ENCODE measurements around the gene REV3L.
A peak's percentile ranks its signal among the peaks of the same experiment; 100 is the strongest.
"Not testable (repeated sequence)": the region's sequence is repeated elsewhere in the genome, so short reads cannot be mapped to it uniquely, and the experiment has no call there.

Gene REV3L

GRCh38 chr6:111300938-111301800 is 181.8 kb downstream of the REV3L start:
- not testable (repeated sequence) for DNase-seq (ENCODE audit: low read depth in 2 of 2)

GRCh38 chr6:111297776-111298175 is 185.2 kb downstream of the REV3L start:
- no peak for DNase-seq (ENCODE audit: low read depth in 2 of 2)

- no peak for DNase-seq (ENCODE audit: low read depth in 2 of 2)
Measured at GRCh38 chr6:111294374-111294967, 188.5 kb downstream of the REV3L start.

GRCh38 chr6:111291336-111292259 is 191.4 kb downstream of the REV3L start:
- DNase-seq (ENCODE audit: low read depth in 2 of 2), result no peak

GRCh38 chr6:111290689-111291335 is 192.2 kb downstream of the REV3L start:
- peak; percentile 5 to 7 for DNase-seq (ENCODE audit: low read depth in 2 of 2)

- DNase-seq (ENCODE audit: low read depth in 2 of 2), result not testable (repeated sequence)
Measured at GRCh38 chr6:111284356-111284755, 198.7 kb downstream of the REV3L start.

GRCh38 chr6:111283707-111284106 is 199.3 kb downstream of the REV3L start:
- DNase-seq (ENCODE audit: low read depth in 2 of 2), result no peak

- no peak for DNase-seq (ENCODE audit: low read depth in 2 of 2)
Measured at GRCh38 chr6:111282515-111282914, 200.5 kb downstream of the REV3L start.

- no peak for DNase-seq (ENCODE audit: low read depth in 2 of 2)
Measured at GRCh38 chr6:111280445-111280955, 202.5 kb downstream of the REV3L start.

GRCh38 chr6:111278731-111279130 is 204.3 kb downstream of the REV3L start:
- DNase-seq (ENCODE audit: low read depth in 2 of 2), result no peak

- DNase-seq (ENCODE audit: low read depth in 2 of 2), result no peak
Measured at GRCh38 chr6:111277819-111278218, 205.2 kb downstream of the REV3L start.

GRCh38 chr6:111276736-111277135 is 206.3 kb downstream of the REV3L start:
- DNase-seq (ENCODE audit: low read depth in 2 of 2), result no peak

GRCh38 chr6:111276335-111276734 is 206.7 kb downstream of the REV3L start:
- no peak for DNase-seq (ENCODE audit: low read depth in 2 of 2)

- DNase-seq (ENCODE audit: low read depth in 2 of 2), result no peak
Measured at GRCh38 chr6:111274593-111275217, 208.3 kb downstream of the REV3L start.

GRCh38 chr6:111270121-111270520 is 212.9 kb downstream of the REV3L start:
- DNase-seq (ENCODE audit: low read depth in 2 of 2), result no peak

- no peak for DNase-seq (ENCODE audit: low read depth in 2 of 2)
Measured at GRCh38 chr6:111269401-111269970, 213.5 kb downstream of the REV3L start.

- no peak for DNase-seq (ENCODE audit: low read depth in 2 of 2)
Measured at GRCh38 chr6:111267764-111268333, 215.2 kb downstream of the REV3L start.

- no peak for DNase-seq (ENCODE audit: low read depth in 2 of 2)
Measured at GRCh38 chr6:111266276-111266675, 216.7 kb downstream of the REV3L start.

GRCh38 chr6:111265842-111266241 is 217.2 kb downstream of the REV3L start:
- no peak for DNase-seq (ENCODE audit: low read depth in 2 of 2)

GRCh38 chr6:111263837-111264236 is 219.2 kb downstream of the REV3L start:
- no peak for DNase-seq (ENCODE audit: low read depth in 2 of 2)
